Activated CD8-positive, alpha-beta memory T cell treated with anti-CD3 and anti-CD28 coated beads, Interleukin-2, amount 50 U/mL, for 4 hours (primary cell): Measurements from ENCODE around the gene ADIPOR2.
"Not testable (repeated sequence)": the region's sequence is repeated elsewhere in the genome, so short reads cannot be mapped to it uniquely, and the experiment has no call there.

ENCODE experiments used
- DNase-seq: peaks from one replicate; pipeline ENCODE4 v3.0.0-alpha.2; 2020

ADIPOR2 gene

GRCh38 chr12:1815814-1816729 lies 125.2 kb downstream of the ADIPOR2 start:
- DNase-seq, result no peak

DNA sequence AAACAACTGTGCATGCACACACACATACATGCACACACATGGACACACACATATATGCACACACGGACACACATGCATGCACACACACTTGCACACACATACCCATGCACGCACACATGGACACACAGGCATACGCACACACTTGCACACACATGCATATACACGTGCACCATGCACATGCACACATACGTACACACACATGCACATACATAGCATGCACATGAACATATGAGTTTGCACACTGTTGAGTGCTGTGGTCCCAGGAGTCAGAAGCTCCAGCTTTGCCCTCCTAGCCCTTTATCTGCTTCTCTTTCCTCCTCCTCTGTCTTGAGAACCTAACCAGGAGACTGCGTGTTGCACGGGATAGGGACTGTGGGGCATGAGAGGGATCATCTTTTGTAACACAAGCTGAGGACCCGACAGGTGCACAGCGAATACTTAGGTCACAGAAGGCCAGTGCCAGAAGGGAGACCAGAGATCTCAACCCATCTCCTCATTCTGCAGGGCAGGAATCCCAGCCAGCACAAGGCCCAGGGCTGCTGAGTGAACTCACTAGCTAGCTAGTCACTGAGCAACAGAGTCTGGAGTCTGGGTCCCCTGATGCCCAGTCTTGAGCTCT lies 126.0 kb downstream of the ADIPOR2 start:
- no peak for DNase-seq

- DNase-seq, result not testable (repeated sequence)
These were observed 127.1 kb downstream of the ADIPOR2 start for GRCh38 chr12:1817928-1818327.

- no peak for DNase-seq
These were observed 128.2 kb downstream of the ADIPOR2 start for GRCh38 chr12:1819050-1819449.

GRCh38 chr12:1819571-1819970 lies 128.7 kb downstream of the ADIPOR2 start:
- no peak for DNase-seq

GRCh38 chr12:1820191-1820895 lies 129.5 kb downstream of the ADIPOR2 start, which contains the start of gene LRTM2:
Gene LRTM2 (plus strand): TSS chr12:1820565. CDS start chr12:1828149, 7,584 bp downstream.
- DNase-seq, result no peak

- no peak for DNase-seq
These were observed 130.0 kb downstream of the ADIPOR2 start for GRCh38 chr12:1820896-1821291.

- DNase-seq, result no peak
These were observed 130.9 kb downstream of the ADIPOR2 start for GRCh38 chr12:1821805-1822204.

DNA sequence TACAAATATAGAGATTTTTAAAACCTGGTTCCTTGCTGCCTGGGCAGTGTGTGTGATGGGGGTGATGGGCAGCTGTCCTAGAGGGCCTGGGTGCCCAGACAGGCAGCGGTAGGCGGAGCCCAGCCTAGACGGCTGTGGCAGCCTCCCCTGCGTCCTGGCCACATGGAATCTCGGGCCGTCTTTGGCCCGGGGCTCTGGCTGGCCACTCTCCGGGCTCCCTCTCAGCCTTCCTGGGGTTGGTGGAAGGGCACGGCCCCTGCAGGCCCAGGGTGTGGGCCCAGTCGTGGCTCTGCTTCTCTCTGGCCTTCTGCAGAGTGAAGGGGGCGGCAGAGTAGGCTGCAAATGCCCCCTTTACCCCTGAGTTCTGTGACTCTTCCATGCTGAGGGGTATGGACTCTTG lies 131.8 kb downstream of the ADIPOR2 start:
- DNase-seq, result no peak

- no peak for DNase-seq
These were observed 132.4 kb downstream of the ADIPOR2 start for GRCh38 chr12:1823237-1823636.

GRCh38 chr12:1825382-1826102 lies 134.7 kb downstream of the ADIPOR2 start:
- no peak for DNase-seq

- no peak for DNase-seq
These were observed 135.5 kb downstream of the ADIPOR2 start for GRCh38 chr12:1826401-1826800.

- no peak for DNase-seq
These were observed 136.2 kb downstream of the ADIPOR2 start for GRCh38 chr12:1826867-1827705.

DNA sequence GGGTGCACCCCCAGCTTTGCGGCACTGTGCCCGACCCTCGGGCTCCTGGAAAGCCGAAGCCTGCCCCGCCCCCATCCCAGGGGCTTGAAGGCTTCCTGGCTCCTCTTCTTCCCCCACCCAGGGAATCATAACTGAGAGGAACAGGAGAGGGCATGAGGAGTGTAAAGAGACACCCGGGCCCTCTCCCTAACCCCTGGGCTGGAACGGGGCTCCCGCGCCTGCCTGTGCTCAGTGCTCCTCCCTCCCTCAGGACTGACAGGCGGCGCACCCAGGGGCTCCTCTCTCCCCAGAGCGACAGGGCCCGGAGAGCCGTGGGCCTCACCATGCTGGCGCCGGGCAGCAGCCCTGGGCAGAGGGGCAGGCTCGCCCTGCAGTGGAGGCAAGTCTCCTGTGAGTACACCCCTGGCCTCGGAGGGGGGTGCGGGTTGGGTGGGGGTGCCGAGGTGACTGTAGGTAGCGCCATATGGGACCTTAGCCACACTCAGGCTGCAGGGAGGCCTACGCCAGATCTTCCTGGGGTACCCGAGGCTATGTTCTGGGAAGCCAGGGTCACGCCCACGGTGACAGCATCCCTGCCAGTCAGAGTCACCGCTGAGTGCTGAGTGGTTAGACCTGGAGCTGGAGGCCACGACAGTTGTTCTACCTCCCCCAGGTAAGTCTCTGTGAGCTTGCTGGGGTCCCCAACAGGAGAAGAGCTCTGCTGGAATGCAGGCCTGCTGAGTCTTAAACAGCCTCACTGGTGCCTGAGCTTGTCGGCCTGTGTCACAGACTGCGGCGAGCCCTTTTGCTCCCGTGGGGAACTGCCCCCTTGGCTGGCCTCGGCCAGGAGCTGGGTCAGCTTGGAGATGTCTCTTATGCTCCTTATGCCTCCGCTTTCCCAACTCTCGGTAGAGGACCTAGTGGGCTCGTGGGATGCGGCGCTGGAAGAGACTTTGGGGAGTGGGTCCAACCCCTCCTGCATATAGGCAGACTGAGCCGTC lies 137.2 kb downstream of the ADIPOR2 start:
- DNase-seq, result no peak

GRCh38 chr12:1828856-1829255 lies 138.0 kb downstream of the ADIPOR2 start:
- no peak for DNase-seq

DNA sequence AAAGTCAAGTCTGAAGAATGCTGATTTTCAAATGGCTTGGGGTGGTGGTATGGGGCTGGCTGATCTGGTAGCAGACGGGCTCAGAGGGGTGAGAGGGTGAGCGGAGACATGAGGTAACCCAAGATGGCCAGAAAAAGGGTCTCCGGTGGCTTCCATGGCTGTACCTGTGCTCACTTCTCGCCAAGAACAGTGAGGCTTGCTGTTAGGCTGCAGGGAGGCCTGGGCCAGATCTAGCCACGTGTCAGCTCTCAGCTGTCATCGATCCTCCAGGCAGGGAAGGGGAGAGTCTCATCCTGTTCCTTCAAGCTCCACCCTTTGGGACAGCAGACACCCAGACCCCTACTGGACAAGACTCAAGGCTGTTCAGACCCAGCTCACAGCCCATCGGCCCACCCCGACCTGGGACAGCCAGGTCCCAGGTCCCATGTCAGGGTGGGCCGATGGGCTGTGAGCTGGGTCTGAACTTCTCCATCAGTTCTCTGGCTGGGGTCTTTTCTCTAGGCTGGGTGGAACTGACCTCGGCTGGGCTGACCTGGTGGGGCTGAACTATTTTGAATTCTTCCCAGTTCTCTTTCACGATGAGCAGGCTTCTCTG lies 138.5 kb downstream of the ADIPOR2 start:
- DNase-seq, result no peak

GRCh38 chr12:1830401-1830845 lies 139.6 kb downstream of the ADIPOR2 start:
- no peak for DNase-seq

GRCh38 chr12:1830981-1831963 lies 140.4 kb downstream of the ADIPOR2 start:
- DNase-seq, result no peak
